SK-N-SH (cell line): ENCODE data around the gene ATL2. TPM values are rescaled to one million over a fixed set of nuclear protein-coding genes. Genes with fewer than 3 reads are reported as not detected.

Experiments
- CTCF ChIA-PET: fragments of 300-600, 350-600 bp; formaldehyde crosslinking; extraction: SDS; loops from one replicate; lab custom pipeline; 2021; lab: Yijun Ruan, JAX
- POLR2A ChIA-PET: fragments of 350-600 bp; sonication (Branson Sonifier 250); formaldehyde crosslinking; extraction: SDS; loops from one replicate; lab custom pipeline; 2020; ENCODE audit warnings: antibody characterized with exemption, inconsistent platforms; lab: Yijun Ruan, JAX
- DNase-seq: peaks from one replicate; pipeline ENCODE4 v3.0.0; 2012
- H2AFZ ChIP-seq: fragments of 200-600 bp; sonication (generic); 2 replicates; pipeline ENCODE4 v1.8.1; 2016; ENCODE audit warnings: antibody characterized with exemption, mild to moderate bottlenecking, low read depth
- H3F3A ChIP-seq: fragments of 200-600 bp; sonication (generic); replicated peaks from 2 replicates; pipeline ENCODE3; 2016; ENCODE audit warnings: antibody characterized with exemption, mild to moderate bottlenecking; ENCODE audit not compliant: insufficient read depth
- H3K27ac ChIP-seq, 2 experiments: fragments of 200-500 bp in 1 of 2; fragments of 200-600 bp in 1 of 2; sonication (Bioruptor generic) in 1 of 2; sonication (generic), shearing (Covaris generic) in 1 of 2; 2 replicates each; pipeline versions ENCODE4 v1.5.1 to v1.6.1; 2014 to 2016; ENCODE audit warnings: low read depth in 2 of 2, inconsistent platforms in 1 of 2, low read length in 1 of 2, mild to moderate bottlenecking in 1 of 2, mixed read lengths in 1 of 2
- H3K27me3 ChIP-seq: fragments of 200-600 bp; sonication (generic), shearing (Covaris generic); 2 replicates; pipeline ENCODE4 v1.6.1; 2016; ENCODE audit warnings: mixed run types; ENCODE audit not compliant: insufficient read depth
- H3K36me3 ChIP-seq, 2 experiments: fragments of 200-500 bp in 1 of 2; fragments of 200-600 bp in 1 of 2; sonication (Bioruptor generic) in 1 of 2; sonication (generic) in 1 of 2; replicated peaks in 1 of 2; 2 replicates each; pipeline versions ENCODE3 to v1.5.1; 2014 to 2016; ENCODE audit warnings: low read length in 1 of 2, mild to moderate bottlenecking in 1 of 2; ENCODE audit not compliant: insufficient read depth in 2 of 2, control insufficient read depth in 1 of 2
- H3K4me1 ChIP-seq, 2 experiments: fragments of 200-500 bp in 1 of 2; fragments of 200-600 bp in 1 of 2; sonication (Bioruptor generic) in 1 of 2; sonication (generic), shearing (Covaris generic) in 1 of 2; 2 replicates each; pipeline versions ENCODE4 v1.5.1 to v1.6.1; 2014 to 2016; ENCODE audit warnings: low read depth in 1 of 2, low read length in 1 of 2, mixed run types in 1 of 2; ENCODE audit not compliant: insufficient read depth in 2 of 2, control insufficient read depth in 1 of 2
- H3K4me2 ChIP-seq: fragments of 200-600 bp; sonication (generic), shearing (Covaris generic); 2 replicates; pipeline ENCODE4 v1.6.1; 2017; ENCODE audit warnings: mixed run types
- H3K4me3 ChIP-seq, 2 experiments: fragments of 200-500 bp in 1 of 2; fragments of 200-600 bp in 1 of 2; sonication (Bioruptor generic) in 1 of 2; sonication (generic), shearing (Covaris generic) in 1 of 2; 2 replicates each; pipeline versions ENCODE4 v1.5.1 to v1.8.1; 2014 to 2016; ENCODE audit warnings: low read depth in 2 of 2, inconsistent platforms in 1 of 2, low read length in 1 of 2, mild to moderate bottlenecking in 1 of 2, mixed read lengths in 1 of 2, moderate library complexity in 1 of 2
- H3K79me2 ChIP-seq: fragments of 200-600 bp; sonication (generic); 2 replicates; pipeline ENCODE4 v1.8.1; 2017; ENCODE audit warnings: mild to moderate bottlenecking; ENCODE audit not compliant: insufficient read depth
- H3K9ac ChIP-seq: fragments of 200-600 bp; sonication (generic); 2 replicates; pipeline ENCODE4 v1.6.1; 2017; ENCODE audit warnings: mixed run types
- H3K9me2 ChIP-seq: fragments of 200-600 bp; sonication (generic); 2 replicates; pipeline ENCODE4 v1.6.1; 2017; ENCODE audit warnings: mixed run types
- H3K9me3 ChIP-seq: fragments of 200-600 bp; sonication (generic); 2 replicates; pipeline ENCODE4 v1.6.1; 2017; ENCODE audit warnings: mixed run types, mild to moderate bottlenecking, moderate library complexity
- H4K20me1 ChIP-seq: fragments of 200-600 bp; sonication (generic); 2 replicates; pipeline ENCODE4 v1.6.1; 2017; ENCODE audit warnings: mild to moderate bottlenecking, mixed run types; ENCODE audit not compliant: insufficient read depth
- CHD2 ChIP-seq: fragments of 150-350 bp; IDR thresholded peaks from 2 replicates; pipeline ENCODE4 v1.6.1; 2018; ENCODE audit warnings: low read length; ENCODE audit not compliant: partially characterized antibody
- EP300 ChIP-seq, 2 experiments: IDR thresholded peaks; 2 replicates each; pipeline versions ENCODE4 v1.4.0 to v1.6.1; 2012; ENCODE audit warnings: borderline replicate concordance in 1 of 2, low read depth in 1 of 2, low read length in 1 of 2
- FOSL2 ChIP-seq: IDR thresholded peaks from 2 replicates; pipeline ENCODE4 v1.4.0; 2012; ENCODE audit warnings: low read depth, mild to moderate bottlenecking, moderate library complexity, borderline replicate concordance
- FOXJ3 ChIP-seq: sonication (generic); formaldehyde crosslinking; IDR thresholded peaks from 2 replicates; pipeline ENCODE4 v1.5.1; 2020; ENCODE audit warnings: mild to moderate bottlenecking, missing genetic modification reagents
- FOXM1 ChIP-seq: IDR thresholded peaks from 2 replicates; pipeline ENCODE4 v1.4.0; 2012; ENCODE audit warnings: low read depth, mild to moderate bottlenecking
- GABPA ChIP-seq: IDR thresholded peaks from 2 replicates; pipeline ENCODE4 v1.4.0; 2012; ENCODE audit warnings: low read depth, mild to moderate bottlenecking
- JUND ChIP-seq: IDR thresholded peaks from 2 replicates; pipeline ENCODE4 v1.4.0; 2012
- NFIC ChIP-seq: IDR thresholded peaks from 2 replicates; pipeline ENCODE4 v1.4.0; 2012; ENCODE audit warnings: borderline replicate concordance
- NRF1 ChIP-seq: IDR thresholded peaks from 2 replicates; pipeline ENCODE4 v1.6.1; 2012; ENCODE audit warnings: low read depth, mild to moderate bottlenecking, low read length
- POLR2AphosphoS5 ChIP-seq: IDR thresholded peaks from 2 replicates; pipeline ENCODE4 v1.6.1; 2012; ENCODE audit warnings: low read depth, low read length
- RAD21 ChIP-seq: IDR thresholded peaks from 2 replicates; pipeline ENCODE4 v1.6.1; 2012; ENCODE audit warnings: mild to moderate bottlenecking, low read length
- RCOR1 ChIP-seq: fragments of 150-350 bp; IDR thresholded peaks from 2 replicates; pipeline ENCODE4 v1.6.1; 2017; ENCODE audit warnings: antibody characterized with exemption, low read length
- SMC3 ChIP-seq: IDR thresholded peaks from 2 replicates; pipeline ENCODE4 v1.6.1; 2012; ENCODE audit warnings: low read depth, low read length, improper control_type of control experiment
- WGBS: methylation state at CpG from one replicate; pipeline ENCODE4 v1.1.6; 2017; ENCODE audit warnings: low lambda C conversion rate; 5-methylcytosine and 5-hydroxymethylcytosine counted together
- polyA plus RNA-seq, 3 experiments: library from polyadenylated mRNA; depleted of rRNA; stranded (reverse); fragments of >200 nt; gene quantifications; 2 replicates each; pipeline ENCODE4 v1.2.3, GENCODE V29; 2012
- TF ChIP-seq, protein P1 (sequence below): IDR thresholded peaks from 2 replicates; pipeline ENCODE4 v1.4.0; 2012; ENCODE audit warnings: low read depth, borderline replicate concordance
- TF ChIP-seq, protein P2 (sequence below): IDR thresholded peaks from 2 replicates; pipeline ENCODE4; 2012
- TF ChIP-seq, protein P3 (sequence below): fragments of 200-600 bp; sonication (generic); IDR thresholded peaks from 2 replicates; pipeline ENCODE4 v1.6.1; 2017; ENCODE audit warnings: antibody characterized with exemption, mild to moderate bottlenecking, moderate library complexity
- TF ChIP-seq, protein P4 (sequence below): fragments of 150-350 bp; IDR thresholded peaks from 2 replicates; pipeline ENCODE4 v1.6.1; 2016; ENCODE audit warnings: mild to moderate bottlenecking, low read depth, low read length
- TF ChIP-seq, protein P5 (sequence below): IDR thresholded peaks from 2 replicates; pipeline ENCODE4 v1.4.0; 2012; ENCODE audit warnings: low read depth

The ATL2 gene
- polyA plus RNA-seq, 1 of the 3 experiments (the other 2 are of a cell fraction) = 55.8 TPM

GRCh38 chr2:38293152-38293865 lies 83.8 kb downstream of the ATL2 start:
- Histone ChIP-seq H3K4me2 (no peak overlapping the region), H4K20me1 (no peaks in the 10 kb centered on the region), H3K36me3 (peaks cover 32 to 47% of the 10 kb centered on the region in 2 experiments), H3K27ac (no peak overlapping the region), H2AFZ (no peak overlapping the region), H3K9ac (no peak overlapping the region), H3F3A (no peaks in the 10 kb centered on the region), H3K79me2 (no peaks in the 10 kb centered on the region), H3K27me3 (no peaks in the 10 kb centered on the region), H3K9me3 (no peaks in the 10 kb centered on the region), H3K9me2 (no peaks in the 10 kb centered on the region), H3K4me1 (no peaks in the 10 kb centered on the region), H3K4me3 (no peak overlapping the region)
- ChIA-PET CTCF (interaction anchor here (0.7 to 3.2 kb wide), 11 partner anchors 13 to 433 kb away, joined by 3 to 15 read pairs (median 3); partner anchors contain the start of gene CYP1B1), POLR2A (no interaction called here)
- WGBS = 94% methylated on average over 7 of the region's 7 CpGs
- TF ChIP-seq FOSL2 (no peak), FOXJ3 (CRISPR knock-in tag) (no peak), NFIC (no peak), FOXM1 (no peak), SMC3 (no peak), JUND (no peak), GABPA (no peak), POLR2AphosphoS5 (no peak; the same call in 1 of the 2 replicates), EP300 (IDR thresholded peaks at IDR 0.05; ENCODE audit: borderline replicate concordance in 1 of 2, low read depth in 1 of 2, low read length in 1 of 2) (no peak), CHD2 (no peak), NRF1 (no peak), RAD21 (no peak), RCOR1 (no peak)
- TF ChIP-seq, protein P1, sequence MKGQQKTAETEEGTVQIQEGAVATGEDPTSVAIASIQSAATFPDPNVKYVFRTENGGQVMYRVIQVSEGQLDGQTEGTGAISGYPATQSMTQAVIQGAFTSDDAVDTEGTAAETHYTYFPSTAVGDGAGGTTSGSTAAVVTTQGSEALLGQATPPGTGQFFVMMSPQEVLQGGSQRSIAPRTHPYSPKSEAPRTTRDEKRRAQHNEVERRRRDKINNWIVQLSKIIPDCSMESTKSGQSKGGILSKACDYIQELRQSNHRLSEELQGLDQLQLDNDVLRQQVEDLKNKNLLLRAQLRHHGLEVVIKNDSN = no peak
- TF ChIP-seq, protein P2, sequence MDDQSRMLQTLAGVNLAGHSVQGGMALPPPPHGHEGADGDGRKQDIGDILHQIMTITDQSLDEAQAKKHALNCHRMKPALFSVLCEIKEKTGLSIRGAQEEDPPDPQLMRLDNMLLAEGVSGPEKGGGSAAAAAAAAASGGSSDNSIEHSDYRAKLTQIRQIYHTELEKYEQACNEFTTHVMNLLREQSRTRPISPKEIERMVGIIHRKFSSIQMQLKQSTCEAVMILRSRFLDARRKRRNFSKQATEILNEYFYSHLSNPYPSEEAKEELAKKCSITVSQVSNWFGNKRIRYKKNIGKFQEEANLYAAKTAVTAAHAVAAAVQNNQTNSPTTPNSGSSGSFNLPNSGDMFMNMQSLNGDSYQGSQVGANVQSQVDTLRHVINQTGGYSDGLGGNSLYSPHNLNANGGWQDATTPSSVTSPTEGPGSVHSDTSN = no peak
- TF ChIP-seq, protein P3, sequence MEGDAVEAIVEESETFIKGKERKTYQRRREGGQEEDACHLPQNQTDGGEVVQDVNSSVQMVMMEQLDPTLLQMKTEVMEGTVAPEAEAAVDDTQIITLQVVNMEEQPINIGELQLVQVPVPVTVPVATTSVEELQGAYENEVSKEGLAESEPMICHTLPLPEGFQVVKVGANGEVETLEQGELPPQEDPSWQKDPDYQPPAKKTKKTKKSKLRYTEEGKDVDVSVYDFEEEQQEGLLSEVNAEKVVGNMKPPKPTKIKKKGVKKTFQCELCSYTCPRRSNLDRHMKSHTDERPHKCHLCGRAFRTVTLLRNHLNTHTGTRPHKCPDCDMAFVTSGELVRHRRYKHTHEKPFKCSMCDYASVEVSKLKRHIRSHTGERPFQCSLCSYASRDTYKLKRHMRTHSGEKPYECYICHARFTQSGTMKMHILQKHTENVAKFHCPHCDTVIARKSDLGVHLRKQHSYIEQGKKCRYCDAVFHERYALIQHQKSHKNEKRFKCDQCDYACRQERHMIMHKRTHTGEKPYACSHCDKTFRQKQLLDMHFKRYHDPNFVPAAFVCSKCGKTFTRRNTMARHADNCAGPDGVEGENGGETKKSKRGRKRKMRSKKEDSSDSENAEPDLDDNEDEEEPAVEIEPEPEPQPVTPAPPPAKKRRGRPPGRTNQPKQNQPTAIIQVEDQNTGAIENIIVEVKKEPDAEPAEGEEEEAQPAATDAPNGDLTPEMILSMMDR = no peak
- TF ChIP-seq, protein P4, sequence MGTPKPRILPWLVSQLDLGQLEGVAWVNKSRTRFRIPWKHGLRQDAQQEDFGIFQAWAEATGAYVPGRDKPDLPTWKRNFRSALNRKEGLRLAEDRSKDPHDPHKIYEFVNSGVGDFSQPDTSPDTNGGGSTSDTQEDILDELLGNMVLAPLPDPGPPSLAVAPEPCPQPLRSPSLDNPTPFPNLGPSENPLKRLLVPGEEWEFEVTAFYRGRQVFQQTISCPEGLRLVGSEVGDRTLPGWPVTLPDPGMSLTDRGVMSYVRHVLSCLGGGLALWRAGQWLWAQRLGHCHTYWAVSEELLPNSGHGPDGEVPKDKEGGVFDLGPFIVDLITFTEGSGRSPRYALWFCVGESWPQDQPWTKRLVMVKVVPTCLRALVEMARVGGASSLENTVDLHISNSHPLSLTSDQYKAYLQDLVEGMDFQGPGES = no peak
- TF ChIP-seq, protein P5, sequence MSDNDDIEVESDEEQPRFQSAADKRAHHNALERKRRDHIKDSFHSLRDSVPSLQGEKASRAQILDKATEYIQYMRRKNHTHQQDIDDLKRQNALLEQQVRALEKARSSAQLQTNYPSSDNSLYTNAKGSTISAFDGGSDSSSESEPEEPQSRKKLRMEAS = no peak
- DNase-seq = no peak
